AG09319 (cell line): ENCODE results near the gene KRTAP19-6.
"Not testable (repeated sequence)": the region's sequence is repeated elsewhere in the genome, so short reads cannot be mapped to it uniquely, and the experiment has no call there.

Source experiments
- DNase-seq: peaks from one replicate; pipeline ENCODE4 v3.0.0-alpha.2; 2010; ENCODE audit warnings: low read depth; ENCODE audit errors: extremely low read depth
- CTCF ChIP-seq: IDR thresholded peaks from 2 replicates; pipeline ENCODE4 v1.5.1; 2011; ENCODE audit warnings: low read depth, mild to moderate bottlenecking, inconsistent platforms, low read length, moderate library complexity

The KRTAP19-6 gene

DNA sequence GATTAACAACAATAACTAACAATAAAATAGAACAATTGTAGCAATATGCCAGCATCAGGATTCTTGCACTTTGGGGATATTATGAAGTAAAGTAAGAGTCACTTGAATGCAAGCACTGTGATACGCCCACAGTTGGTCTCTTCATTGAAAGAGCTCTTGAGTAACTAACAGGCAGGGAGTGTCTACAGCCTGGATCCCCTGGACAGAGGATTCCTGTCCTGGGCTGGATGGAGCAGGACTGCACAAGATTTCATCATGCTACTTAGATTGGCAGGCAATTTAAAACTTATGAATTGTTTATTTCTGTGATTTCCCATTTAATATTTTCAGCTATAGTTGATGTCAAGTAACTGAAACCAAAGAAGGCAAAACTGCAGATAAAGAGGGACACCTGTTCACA lies 26.0 kb downstream of the KRTAP19-6 start:
- DNase-seq = no peak
- TF ChIP-seq CTCF = no peak

DNA sequence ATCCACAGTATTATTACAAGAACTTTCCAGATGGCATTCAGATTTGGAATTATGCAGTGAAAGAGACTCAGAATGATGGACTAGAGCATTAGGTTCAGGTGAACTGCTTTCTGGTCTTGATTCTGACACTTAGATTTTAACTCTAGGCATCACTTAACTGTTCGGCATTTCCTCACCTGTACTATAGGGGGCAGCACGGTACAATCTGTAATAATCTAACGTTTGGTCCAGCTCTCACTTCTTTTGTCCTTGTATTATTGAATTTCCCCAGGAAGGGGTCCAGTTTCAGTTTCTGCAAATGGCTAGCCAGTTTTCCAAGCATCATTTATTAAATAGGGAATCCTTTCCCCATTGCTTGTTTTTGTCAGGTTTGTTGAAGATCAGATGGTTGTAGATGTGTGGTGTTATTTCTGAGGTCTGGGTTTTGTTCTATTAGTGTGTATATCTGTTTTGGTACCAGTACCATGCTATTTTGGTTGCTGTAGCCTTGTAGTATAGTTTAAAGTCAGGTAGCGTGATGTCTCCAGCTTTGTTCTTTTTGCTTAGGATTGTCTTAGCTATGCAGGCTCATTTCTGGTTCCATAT lies 36.0 kb downstream of the KRTAP19-6 start:
- DNase-seq = not testable (repeated sequence)

GRCh38 chr21:30502041-30502440 lies 39.6 kb downstream of the KRTAP19-6 start, which contains the start of gene KRTAP19-5:
Gene KRTAP19-5, minus strand, starts transcription at chr21:30502141. Its CDS starts 51 bp downstream, at chr21:30502090.
- TF ChIP-seq CTCF = no peak
- DNase-seq = no peak

GRCh38 chr21:30497065-30497464 lies 44.6 kb downstream of the KRTAP19-6 start, which contains the start of gene KRTAP19-4:
Gene KRTAP19-4, minus strand, starts transcription at chr21:30497165. Its CDS starts 55 bp downstream, at chr21:30497110.
- no peak for DNase-seq
- no peak for TF ChIP-seq CTCF

DNA sequence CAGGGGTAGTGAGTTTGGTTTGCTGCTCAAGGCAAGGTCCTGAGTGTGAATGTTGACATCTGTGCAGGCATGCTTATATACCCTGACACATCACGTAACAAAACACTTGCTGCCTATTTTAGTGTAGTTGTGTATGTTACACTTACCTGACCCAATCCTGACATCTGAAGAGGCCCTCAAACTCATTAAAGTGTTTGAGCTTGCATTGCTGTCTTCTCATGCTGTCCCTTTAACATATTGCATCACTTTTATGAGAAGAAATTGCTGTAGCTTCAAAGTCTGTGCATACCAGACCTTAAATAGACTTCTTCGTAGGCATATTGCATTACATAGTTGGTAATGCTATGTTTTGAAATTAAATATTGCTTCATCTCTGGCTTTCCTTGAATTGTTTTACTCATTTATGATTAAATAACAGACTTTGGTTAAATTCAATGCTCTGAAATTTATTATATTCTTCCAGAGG lies 49.7 kb downstream of the KRTAP19-6 start, which contains the start of gene KRTAP19-3:
Gene KRTAP19-3, minus strand, starts transcription at position 51 of the 466 bp plus-strand sequence. CDS start 56 bp downstream, outside the sequence.
- no peak for TF ChIP-seq CTCF
- DNase-seq = no peak
